Sigmoid colon (tissue), 7 donors: Measurements from ENCODE around the gene CCNK. TPM values are rescaled to one million over a fixed set of nuclear protein-coding genes. Genes with fewer than 3 reads are reported as not detected.

ENCODE experiments used
- DNase-seq: peaks from one replicate; pipeline ENCODE4 v3.0.0-alpha.2; 2019
- H3K27ac ChIP-seq, 4 donors: fragments of 200-600 bp; sonication (generic); one replicate each; pipeline ENCODE4 v1.5.1; 2016 to 2019; ENCODE audit warnings: mild to moderate bottlenecking in 1 of 4
- H3K27me3 ChIP-seq, 3 donors: fragments of 200-600 bp; sonication (generic); one replicate each; pipeline ENCODE4 v1.5.1; 2019; ENCODE audit warnings: mild to moderate bottlenecking in 1 of 3
- H3K36me3 ChIP-seq, 4 donors: fragments of 200-600 bp; sonication (generic); one replicate each; pipeline ENCODE4 v1.5.1; 2016 to 2019
- H3K4me1 ChIP-seq, 4 donors: fragments of 200-600 bp; sonication (generic); one replicate each; pipeline ENCODE4 v1.5.1; 2017 to 2019
- H3K4me3 ChIP-seq, 4 donors: fragments of 200-600 bp; sonication (generic); one replicate each; pipeline ENCODE4 v1.5.1; 2017 to 2019; ENCODE audit warnings: mild to moderate bottlenecking in 2 of 4, moderate library complexity in 1 of 4
- H3K9me3 ChIP-seq, 4 donors: fragments of 200-600 bp in 3 of 4; sonication (generic) in 3 of 4; one replicate each; pipeline versions ENCODE4 v1.5.1 to v1.6.1; 2013 to 2019
- CTCF ChIP-seq, 4 experiments: fragments of 450-650 bp in 3 of 4; fragments of 200-600 bp in 1 of 4; IDR thresholded peaks; one replicate each; pipeline ENCODE4 v1.5.1; 2016 to 2019; ENCODE audit warnings: antibody characterized with exemption in 4 of 4, mild to moderate bottlenecking in 3 of 4, moderate library complexity in 2 of 4
- EP300 ChIP-seq, 4 donors: sonication (generic); formaldehyde crosslinking; IDR thresholded peaks; one replicate each; pipeline ENCODE4 v1.6.1; 2017; ENCODE audit warnings: antibody characterized with exemption in 4 of 4
- POLR2A ChIP-seq, 2 donors: fragments of 450-650 bp; IDR thresholded peaks; one replicate each; pipeline ENCODE4 v1.6.1; 2016; ENCODE audit warnings: antibody characterized with exemption in 2 of 2, mild to moderate bottlenecking in 2 of 2, moderate library complexity in 2 of 2
- POLR2AphosphoS5 ChIP-seq, 4 donors: sonication (generic); formaldehyde crosslinking; IDR thresholded peaks; one replicate each; pipeline ENCODE4 v1.6.1; 2017; ENCODE audit warnings: antibody characterized with exemption in 4 of 4
- WGBS, 2 donors: extraction: QIAGEN DNeasy Blood & Tissue Kit; methylation state at CpG; one replicate each; pipeline ENCODE4 v1.1.7; 2013; 5-methylcytosine and 5-hydroxymethylcytosine counted together
- intact Hi-C: fragments of 100-400 bp; cut with DNase I; formaldehyde crosslinking; loops from one replicate; pipeline ENCODE4 v1.15.1; 2023
- polyA plus RNA-seq, 3 donors: library from polyadenylated mRNA; stranded (reverse); fragments of 200-250 nt; gene quantifications; one replicate each; pipeline ENCODE4 v1.2.3, GENCODE V29; 2013
- total RNA-seq, 4 donors: library from RNA; depleted of rRNA; stranded (reverse); fragments of >200 nt; gene quantifications; one replicate each; pipeline ENCODE4 v1.1.0, GENCODE V29; 2016
- donor health status: healthy with polysubstance abuse.
- donor health status: Bipolar disorder and iron deficiency.
- donor health status: healthy.

The CCNK gene
- total and polyA plus RNA-seq, 7 donors: 13.2 to 25.9 (median 18.1) TPM

DNA sequence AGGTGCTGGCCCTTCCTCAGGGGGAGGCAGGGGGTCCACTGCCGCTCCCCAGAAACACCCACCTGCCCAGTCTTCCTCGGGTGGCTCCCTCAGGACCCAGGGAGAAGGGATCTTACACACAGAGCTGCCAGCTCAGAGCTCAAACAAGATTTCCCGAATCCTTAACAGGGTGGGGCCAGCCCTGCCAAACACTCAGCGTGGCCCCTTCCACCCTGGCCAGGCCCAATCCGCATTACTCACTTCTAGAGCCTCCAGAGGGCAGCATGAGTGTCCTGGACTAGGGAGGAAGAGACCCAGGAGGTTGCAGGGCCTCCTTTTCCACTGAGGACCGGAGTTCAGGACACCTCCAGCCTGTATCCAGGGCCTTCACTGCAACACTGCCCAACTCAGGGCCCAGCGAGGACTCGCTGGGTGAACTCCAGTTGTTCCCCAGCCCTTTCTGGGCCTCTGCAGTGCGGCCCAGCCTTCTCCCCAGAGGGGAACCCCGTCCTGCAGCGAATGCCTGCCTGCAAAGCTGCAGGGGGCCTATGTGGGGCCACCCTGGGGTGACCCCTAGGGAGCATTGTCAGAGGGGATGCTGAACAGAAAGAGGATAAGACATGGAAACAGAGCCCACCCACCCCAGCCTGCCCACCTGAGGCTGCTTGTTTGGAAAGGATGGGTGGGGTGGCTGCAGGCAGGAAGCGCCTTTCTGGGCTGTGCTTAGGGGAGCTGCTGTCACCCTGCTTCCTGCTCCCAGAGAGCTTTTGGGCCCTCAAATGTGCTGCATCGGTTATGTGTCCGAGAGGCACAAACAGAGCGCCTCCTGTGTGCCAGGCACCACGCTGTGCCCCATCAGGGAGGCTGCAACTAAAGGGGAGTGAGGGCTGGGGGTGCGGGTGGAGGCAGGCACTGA, 43.8 kb downstream of the CCNK start:
- H3K4me1 ChIP-seq: peaks cover 0 to 71% (median 69%) of the 10 kb centered on the region in 4 donors

DNA sequence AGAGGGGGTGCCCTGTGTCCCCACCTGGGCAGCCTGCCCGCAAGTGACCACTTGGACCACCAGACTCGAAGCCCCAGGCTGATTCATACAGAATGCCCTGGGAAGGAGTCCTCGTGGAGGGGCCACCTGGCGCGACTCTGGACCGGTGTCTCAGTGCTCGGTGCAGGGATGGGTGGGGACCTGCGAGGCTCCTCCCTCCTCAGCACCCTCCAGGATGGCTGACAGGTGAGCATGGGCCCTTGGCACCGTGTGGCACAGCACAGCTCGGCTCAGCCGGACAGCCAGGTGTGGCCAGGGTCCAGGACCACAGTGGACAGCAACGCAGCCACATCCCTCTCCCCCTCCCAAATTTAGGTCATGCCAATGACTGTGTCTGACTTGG, 44.5 kb downstream of the CCNK start:
- H3K4me1 ChIP-seq: peaks cover 0 to 74% (median 73%) of the 10 kb centered on the region in 4 donors
- 76 to 88% methylated on average over 12 of the region's 12 CpGs for WGBS, 2 donors

More for the DNA sequence above, 43.8 kb downstream of the CCNK start:
- TF ChIP-seq POLR2A (IDR thresholded peaks at IDR 0.05) (no peak), CTCF (IDR thresholded peaks at IDR 0.05) (peak in 1 of 4 experiments; percentile 40), EP300 (IDR thresholded peaks at IDR 0.05) (no peak), POLR2AphosphoS5 (IDR thresholded peaks at IDR 0.05) (peak in 1 of 4 donors; percentile 22)
- intact Hi-C loops: loop anchor here (2.0 to 5.0 kb wide), 2 partner anchors 37 to 78 kb away; no protein-coding TSS in a partner anchor
- no peak for DNase-seq
- Histone ChIP-seq H3K36me3 (no peaks in the 10 kb centered on the region), H3K4me3 (no peak overlapping the region), H3K9me3 (no peaks in the 10 kb centered on the region), H3K27me3 (no peaks in the 10 kb centered on the region), H3K27ac (peak overlapping the region; percentile 82 to 90 (median 84))
- 56 to 62% methylated on average over 17 of the region's 17 CpGs for WGBS, 2 donors

GRCh38 chr14:99527026-99527425, 45.8 kb downstream of the CCNK start:
- no peaks in the 10 kb centered on the region for H3K27me3 ChIP-seq
- intact Hi-C loops: no loop called here
- TF ChIP-seq POLR2AphosphoS5 (IDR thresholded peaks at IDR 0.05): no peak
- no peak for TF ChIP-seq EP300 (IDR thresholded peaks at IDR 0.05)
- TF ChIP-seq POLR2A (IDR thresholded peaks at IDR 0.05): no peak
- TF ChIP-seq CTCF (IDR thresholded peaks at IDR 0.05): no peak
- DNase-seq: no peak
- no peaks in the 10 kb centered on the region for H3K36me3 ChIP-seq
- no peaks in the 10 kb centered on the region for H3K9me3 ChIP-seq
- H3K4me3 ChIP-seq: no peak overlapping the region
- peaks cover 0 to 74% (median 72%) of the 10 kb centered on the region in 4 donors for H3K4me1 ChIP-seq
- WGBS, 2 donors: 89 to 91% methylated on average over 12 of the region's 12 CpGs
- H3K27ac ChIP-seq: peak overlapping the region in 3 of 4 donors; percentile 5 to 90 (median 82)

More for the DNA sequence above, 44.5 kb downstream of the CCNK start:
- H3K36me3 ChIP-seq: no peaks in the 10 kb centered on the region
- H3K9me3 ChIP-seq: no peaks in the 10 kb centered on the region
- TF ChIP-seq EP300 (IDR thresholded peaks at IDR 0.05) (no peak), POLR2A (IDR thresholded peaks at IDR 0.05) (no peak), CTCF (IDR thresholded peaks at IDR 0.05) (no peak), POLR2AphosphoS5 (IDR thresholded peaks at IDR 0.05) (no peak)
- H3K27me3 ChIP-seq: no peaks in the 10 kb centered on the region
- intact Hi-C loops: loop anchor here (2.0 kb wide), 1 partner anchor 77 kb away; no protein-coding TSS in a partner anchor
- H3K4me3 ChIP-seq: no peak overlapping the region
- DNase-seq: no peak
- peak overlapping the region; percentile 82 to 90 (median 84) for H3K27ac ChIP-seq

GRCh38 chr14:99527427-99528076, 46.3 kb downstream of the CCNK start:
- intact Hi-C loops: no loop called here
- H3K4me3 ChIP-seq: no peak overlapping the region
- no peaks in the 10 kb centered on the region for H3K36me3 ChIP-seq
- TF ChIP-seq EP300 (IDR thresholded peaks at IDR 0.05): no peak
- no peaks in the 10 kb centered on the region for H3K27me3 ChIP-seq
- peak overlapping the region in 3 of 4 donors; percentile 5 to 82 (median 34) for H3K27ac ChIP-seq
- 85 to 87% methylated on average over 19 of the region's 19 CpGs for WGBS, 2 donors
- DNase-seq: no peak
- H3K9me3 ChIP-seq: no peaks in the 10 kb centered on the region
- H3K4me1 ChIP-seq: peaks cover 0 to 72% (median 69%) of the 10 kb centered on the region in 4 donors

DNA sequence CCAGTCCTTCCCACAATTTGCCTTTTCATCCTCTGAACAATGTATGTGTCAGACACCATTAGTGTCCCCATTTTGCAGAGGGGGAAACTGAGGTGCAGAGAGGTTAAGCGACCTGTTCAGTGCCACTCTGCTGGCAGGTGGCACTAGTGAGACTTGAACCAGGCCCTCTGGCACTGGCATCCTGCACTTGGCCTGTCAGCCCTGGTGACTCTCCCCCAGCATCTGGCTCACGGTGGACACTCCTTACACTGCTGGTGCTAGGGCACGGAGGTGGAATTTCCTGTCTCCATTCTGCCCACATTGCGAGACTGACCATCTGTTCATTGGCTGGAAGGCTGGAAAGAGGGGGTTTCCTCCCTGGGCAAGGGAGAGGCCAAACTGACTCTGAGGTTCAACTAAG, 48.7 kb downstream of the CCNK start:
- no peaks in the 10 kb centered on the region for H3K27me3 ChIP-seq
- no peak for TF ChIP-seq POLR2A (IDR thresholded peaks at IDR 0.05)
- TF ChIP-seq CTCF (IDR thresholded peaks at IDR 0.05): no peak
- no peak for TF ChIP-seq POLR2AphosphoS5 (IDR thresholded peaks at IDR 0.05)
- TF ChIP-seq EP300 (IDR thresholded peaks at IDR 0.05): no peak
- WGBS, 2 donors: 88 to 92% methylated on average over 4 of the region's 4 CpGs
- peaks cover 0 to 59% (median 56%) of the 10 kb centered on the region in 4 donors for H3K4me1 ChIP-seq
- DNase-seq: no peak
- H3K27ac ChIP-seq: peak overlapping the region in 3 of 4 donors; percentile 4 to 65 (median 53)
- H3K4me3 ChIP-seq: no peak overlapping the region
- intact Hi-C loops: no loop called here
- H3K36me3 ChIP-seq: peaks cover 0 to 4% (median 0%) of the 10 kb centered on the region in 4 donors
- H3K9me3 ChIP-seq: no peaks in the 10 kb centered on the region
